T-helper 1 cell (primary cell): ENCODE measurements around the gene GPX4.
"Not testable (repeated sequence)": the region's sequence is repeated elsewhere in the genome, so short reads cannot be mapped to it uniquely, and the experiment has no call there.

Source experiments
- DNase-seq, 5 donors: peaks; one replicate each; pipeline ENCODE4 v3.0.0-alpha.2; 2012 to 2020

Gene GPX4

GRCh38 chr19:1115646-1116420 lies 12.0 kb downstream of the GPX4 start:
- DNase-seq: no peak

- DNase-seq: peak in 1 of 5 donors; percentile 4
Measured at GRCh38 chr19:1116726-1117581, 13.2 kb downstream of the GPX4 start.

GRCh38 chr19:1117654-1118053 lies 13.9 kb downstream of the GPX4 start:
- DNase-seq: no peak

GRCh38 chr19:1118999-1119398 lies 15.2 kb downstream of the GPX4 start:
- DNase-seq: no peak

GRCh38 chr19:1119475-1120217 lies 15.9 kb downstream of the GPX4 start:
- no peak for DNase-seq

- no peak for DNase-seq
Measured at GRCh38 chr19:1121395-1121794, 17.6 kb downstream of the GPX4 start.

GRCh38 chr19:1122021-1122971 lies 18.5 kb downstream of the GPX4 start:
- no peak for DNase-seq

- peak in 1 of 5 donors; percentile 52 for DNase-seq
Measured at GRCh38 chr19:1122972-1123363, 19.2 kb downstream of the GPX4 start.

GRCh38 chr19:1123381-1123780 lies 19.6 kb downstream of the GPX4 start:
- no peak for DNase-seq

- DNase-seq: no peak
Measured at GRCh38 chr19:1123885-1124677, 20.3 kb downstream of the GPX4 start.

- DNase-seq: no peak
Measured at GRCh38 chr19:1125601-1126467, 22.0 kb downstream of the GPX4 start.

GRCh38 chr19:1126984-1127760 lies 23.4 kb downstream of the GPX4 start:
- no peak for DNase-seq

- no peak for DNase-seq
Measured at GRCh38 chr19:1128106-1128505, 24.3 kb downstream of the GPX4 start.

GRCh38 chr19:1129084-1129483 lies 25.3 kb downstream of the GPX4 start:
- not testable (repeated sequence) for DNase-seq

- no peak for DNase-seq
Measured at GRCh38 chr19:1129535-1129934, 25.7 kb downstream of the GPX4 start.

GRCh38 chr19:1130771-1131717 lies 27.2 kb downstream of the GPX4 start:
- DNase-seq: peak in 3 of 5 donors; percentile 39 to 76 (median 50)

- DNase-seq: peak; percentile 70 to 95 (median 80)
Measured at GRCh38 chr19:1131718-1132551, 28.1 kb downstream of the GPX4 start.
